Colonic mucosa (tissue), 4 donors: Measurements from ENCODE around the gene ID3. TPM values are rescaled to one million over a fixed set of nuclear protein-coding genes. Genes with fewer than 3 reads are reported as not detected.

Experiments used
- DNase-seq: peaks from one replicate; pipeline ENCODE4 v3.0.0-alpha.2; 2020
- H3K27ac ChIP-seq: fragments of 200-600 bp; one replicate; pipeline ENCODE4 v1.8.0; 2021
- H3K27me3 ChIP-seq: fragments of 200-600 bp; one replicate; pipeline ENCODE4 v1.8.0; 2021
- H3K36me3 ChIP-seq: fragments of 200-600 bp; one replicate; pipeline ENCODE4 v1.8.0; 2021
- H3K4me1 ChIP-seq: fragments of 200-600 bp; one replicate; pipeline ENCODE4 v1.8.0; 2021; ENCODE audit warnings: mild to moderate bottlenecking
- H3K4me3 ChIP-seq: fragments of 200-600 bp; one replicate; pipeline ENCODE4 v1.8.0; 2021
- H3K9ac ChIP-seq, 2 donors: one replicate each; pipeline ENCODE4 v1.7.0; 2013; ENCODE audit warnings: control low read depth in 2 of 2, low read depth in 2 of 2, low read length in 2 of 2
- H3K9me3 ChIP-seq: fragments of 200-600 bp; one replicate; pipeline ENCODE4 v1.8.0; 2021
- intact Hi-C: fragments of 100-400 bp; cut with DNase I; formaldehyde crosslinking; loops from one replicate; pipeline ENCODE4 v1.14.1; 2022
- total RNA-seq, 2 donors: library from RNA; stranded (reverse); fragmentation: NEBNext Ultra II Directional in 1 of 2; extraction: Animal tissue kit (Norgen Biotek cat#: 25700) in 1 of 2; gene quantifications; one replicate each; pipeline ENCODE4 v1.2.1, GENCODE V29; 2021
- TF ChIP-seq, protein P1 (sequence below): fragments of 200-600 bp; IDR thresholded peaks from one replicate; pipeline ENCODE4 v1.8.0; 2022; ENCODE audit warnings: antibody characterized with exemption, mild to moderate bottlenecking
- donor health status: healthy.
- donor health status: DM: no; HTN: no; CAD: no.
- donor health status: DM: no; HTN: no; CAD: no.

Gene ID3
- total RNA-seq, 2 donors from 2014 or later = 106 to 221 TPM

DNA sequence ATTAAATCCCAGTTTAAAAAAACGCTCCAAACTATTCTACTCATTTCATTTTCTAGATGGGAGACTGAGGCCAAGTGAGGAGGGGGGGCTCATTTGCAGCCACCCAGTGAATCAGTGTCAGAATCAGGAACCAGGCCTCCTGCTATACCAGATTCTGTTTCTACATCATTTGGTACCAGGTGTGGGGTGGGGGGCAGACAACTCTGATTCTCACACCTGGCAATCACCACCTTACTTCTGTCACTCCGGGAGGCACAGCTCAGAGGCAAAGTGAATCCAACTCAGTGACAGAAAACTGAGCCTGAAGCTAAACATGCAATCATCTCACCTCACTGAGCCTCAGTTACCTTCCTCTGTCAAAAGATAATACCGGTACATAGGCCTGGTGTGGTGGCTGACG is 23.5 kb upstream of the ID3 start:
- H3K4me1 ChIP-seq = no peaks in the 10 kb centered on the region
- no peaks in the 10 kb centered on the region for H3K36me3 ChIP-seq
- H3K27me3 ChIP-seq = no peaks in the 10 kb centered on the region
- H3K27ac ChIP-seq = no peak overlapping the region
- no peak for DNase-seq
- no peaks in the 10 kb centered on the region for H3K9me3 ChIP-seq
- intact Hi-C loops = no loop called here
- TF ChIP-seq, protein P1, sequence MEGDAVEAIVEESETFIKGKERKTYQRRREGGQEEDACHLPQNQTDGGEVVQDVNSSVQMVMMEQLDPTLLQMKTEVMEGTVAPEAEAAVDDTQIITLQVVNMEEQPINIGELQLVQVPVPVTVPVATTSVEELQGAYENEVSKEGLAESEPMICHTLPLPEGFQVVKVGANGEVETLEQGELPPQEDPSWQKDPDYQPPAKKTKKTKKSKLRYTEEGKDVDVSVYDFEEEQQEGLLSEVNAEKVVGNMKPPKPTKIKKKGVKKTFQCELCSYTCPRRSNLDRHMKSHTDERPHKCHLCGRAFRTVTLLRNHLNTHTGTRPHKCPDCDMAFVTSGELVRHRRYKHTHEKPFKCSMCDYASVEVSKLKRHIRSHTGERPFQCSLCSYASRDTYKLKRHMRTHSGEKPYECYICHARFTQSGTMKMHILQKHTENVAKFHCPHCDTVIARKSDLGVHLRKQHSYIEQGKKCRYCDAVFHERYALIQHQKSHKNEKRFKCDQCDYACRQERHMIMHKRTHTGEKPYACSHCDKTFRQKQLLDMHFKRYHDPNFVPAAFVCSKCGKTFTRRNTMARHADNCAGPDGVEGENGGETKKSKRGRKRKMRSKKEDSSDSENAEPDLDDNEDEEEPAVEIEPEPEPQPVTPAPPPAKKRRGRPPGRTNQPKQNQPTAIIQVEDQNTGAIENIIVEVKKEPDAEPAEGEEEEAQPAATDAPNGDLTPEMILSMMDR = no peak
- H3K9ac ChIP-seq = no peak overlapping the region
- H3K4me3 ChIP-seq = no peak overlapping the region

DNA sequence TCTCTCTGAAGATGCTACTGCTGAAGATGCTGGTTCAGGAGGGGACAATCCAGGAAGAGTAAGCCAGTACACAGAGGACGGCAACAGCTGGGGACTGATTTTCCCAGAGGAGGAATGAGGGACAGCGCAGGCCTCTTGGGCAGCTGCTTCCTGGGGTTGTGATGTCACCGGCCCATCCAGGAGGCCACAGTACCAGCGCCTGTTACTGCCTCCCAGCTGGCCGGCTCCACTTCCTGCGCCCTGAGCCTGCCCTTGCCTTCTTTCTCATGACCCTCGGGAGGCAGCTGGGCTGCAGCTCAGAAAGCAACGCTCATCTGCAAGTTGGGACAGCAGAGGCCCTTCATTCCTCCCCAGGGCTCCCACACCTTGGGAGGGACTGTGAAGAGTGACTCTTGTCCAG is 21.9 kb upstream of the ID3 start:
- Histone ChIP-seq H3K4me3 (no peak overlapping the region), H3K9me3 (no peaks in the 10 kb centered on the region), H3K27ac (no peak overlapping the region), H3K9ac (no peak overlapping the region), H3K36me3 (no peaks in the 10 kb centered on the region), H3K4me1 (no peaks in the 10 kb centered on the region), H3K27me3 (no peaks in the 10 kb centered on the region)
- TF ChIP-seq, protein P1 = no peak
- intact Hi-C loops = no loop called here
- DNase-seq = no peak

DNA sequence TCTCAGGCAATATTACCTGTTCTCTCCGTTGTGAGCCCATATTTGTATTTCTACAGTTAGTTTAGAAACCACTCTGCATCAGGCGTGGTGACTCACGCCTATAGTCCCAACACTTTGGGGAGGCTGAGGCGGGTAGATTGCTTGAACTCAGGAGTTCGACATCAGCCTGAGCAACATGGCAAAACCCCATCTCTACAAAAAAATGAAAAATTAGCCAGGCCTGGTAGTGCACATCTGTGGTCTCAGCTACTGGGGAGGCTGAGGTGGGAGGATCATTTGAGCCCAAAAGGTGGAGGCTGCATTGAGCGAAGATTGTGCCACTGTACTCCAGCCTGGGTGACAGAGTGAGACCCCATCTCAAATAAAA is 19.7 kb upstream of the ID3 start:
- no peak overlapping the region for H3K27ac ChIP-seq
- H3K9ac ChIP-seq = no peak overlapping the region
- no peaks in the 10 kb centered on the region for H3K4me1 ChIP-seq
- H3K4me3 ChIP-seq = no peak overlapping the region
- TF ChIP-seq, protein P1 = no peak
- no peaks in the 10 kb centered on the region for H3K36me3 ChIP-seq
- DNase-seq = no peak
- intact Hi-C loops = no loop called here
- no peaks in the 10 kb centered on the region for H3K27me3 ChIP-seq
- H3K9me3 ChIP-seq = no peaks in the 10 kb centered on the region

DNA sequence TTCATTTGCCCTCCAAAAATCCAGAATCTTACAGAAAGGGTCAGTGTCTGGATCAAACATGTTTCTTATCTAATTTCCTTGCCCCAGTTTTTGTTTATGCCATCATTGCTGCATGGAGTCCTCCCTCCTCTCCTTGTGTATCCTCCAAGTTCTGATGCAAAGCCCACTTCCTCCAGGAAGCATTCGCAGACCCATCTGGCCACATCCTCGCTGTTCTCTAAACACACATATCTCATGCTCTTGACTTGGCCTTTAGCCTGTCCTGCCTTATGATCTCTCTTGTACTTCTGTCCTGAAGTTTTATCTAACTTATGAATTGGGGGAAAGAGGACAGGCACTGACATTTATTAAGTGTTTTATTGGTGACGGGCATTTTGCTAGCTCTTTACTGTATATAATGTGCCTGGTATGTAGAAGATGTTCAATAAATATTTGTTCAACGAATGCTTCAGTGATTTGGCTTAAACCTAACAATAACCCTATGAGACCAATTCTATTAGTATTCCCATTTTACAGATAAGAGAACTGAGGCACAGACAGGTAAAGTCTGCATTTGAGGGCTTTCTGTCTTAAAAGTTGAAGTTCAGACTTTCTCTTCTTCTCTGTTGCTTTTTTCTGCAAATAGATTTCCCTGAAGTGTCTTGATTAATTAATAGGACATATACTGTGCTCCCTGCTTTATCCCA is 19.2 kb upstream of the ID3 start:
- intact Hi-C loops = no loop called here
- TF ChIP-seq, protein P1 = no peak
- peak overlapping the region; percentile 59 for H3K27ac ChIP-seq

DNA sequence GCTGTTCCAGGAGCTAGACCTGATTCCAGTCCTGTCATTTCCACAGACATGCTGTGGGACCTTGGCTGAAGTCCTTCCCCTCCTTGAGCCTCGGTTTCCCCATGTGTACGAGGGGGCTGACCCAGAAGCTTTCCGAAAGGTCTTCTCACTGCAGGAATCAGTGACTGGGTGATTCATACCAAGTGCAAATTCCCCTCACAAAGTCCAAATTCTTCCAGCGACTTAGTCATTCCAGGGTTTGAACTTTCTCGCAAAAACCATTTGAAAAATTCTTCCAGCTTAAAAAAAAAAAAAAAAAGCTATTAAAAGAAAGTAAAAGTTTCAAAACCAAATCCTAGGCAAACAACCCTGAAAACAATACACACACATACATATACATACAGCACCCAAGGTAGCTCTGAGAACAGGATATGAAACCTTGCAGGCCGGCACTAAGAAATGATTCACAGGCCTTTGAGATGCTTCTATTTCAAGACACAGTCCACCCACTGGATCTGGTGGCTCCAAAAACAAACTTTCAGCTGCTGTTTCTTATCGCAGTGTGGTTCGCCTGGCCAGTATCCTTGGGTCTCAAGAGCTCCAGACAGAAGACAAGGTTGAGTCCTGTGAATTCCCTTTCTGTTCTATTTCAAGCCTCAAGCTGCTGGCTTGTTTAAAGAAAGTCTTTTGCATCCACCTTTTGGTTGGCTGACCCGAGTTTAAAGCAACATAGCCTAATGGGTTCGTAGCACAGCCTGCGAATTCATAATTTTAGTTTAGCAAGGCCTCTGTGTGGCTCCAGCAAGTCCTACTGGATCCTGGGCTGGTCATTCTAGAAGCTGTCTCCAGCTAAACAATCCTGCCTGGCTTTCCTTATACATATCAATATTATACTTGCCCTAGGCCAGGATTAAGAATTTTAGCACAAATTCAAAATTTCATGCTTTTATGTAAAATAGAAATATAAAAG is 18.0 kb upstream of the ID3 start:
- Histone ChIP-seq H3K9ac (no peak overlapping the region), H3K27ac (peak overlapping the region; percentile 59), H3K9me3 (no peaks in the 10 kb centered on the region), H3K4me3 (no peak overlapping the region), H3K4me1 (no peaks in the 10 kb centered on the region), H3K27me3 (no peaks in the 10 kb centered on the region), H3K36me3 (no peaks in the 10 kb centered on the region)
- TF ChIP-seq, protein P1 = no peak
- DNase-seq = no peak
- intact Hi-C loops = no loop called here

More for the DNA sequence above, 19.2 kb upstream of the ID3 start:
- no peak overlapping the region for H3K4me3 ChIP-seq
- no peaks in the 10 kb centered on the region for H3K4me1 ChIP-seq
- H3K27me3 ChIP-seq = no peaks in the 10 kb centered on the region
- H3K9me3 ChIP-seq = no peaks in the 10 kb centered on the region
- no peak overlapping the region for H3K9ac ChIP-seq
- H3K36me3 ChIP-seq = no peaks in the 10 kb centered on the region
- DNase-seq = no peak
